T-helper 2 cell (primary cell): ENCODE results near the gene PPP1R16B.

Source experiments
- DNase-seq, 5 experiments: peaks; one replicate each; pipeline versions ENCODE4 v3.0.0 to v3.0.0-alpha.2; 2012 to 2022

The PPP1R16B gene

GRCh38 chr20:38828514-38829295, 23.2 kb downstream of the PPP1R16B start:
- DNase-seq, result no peak

GRCh38 chr20:38829296-38829875, 23.9 kb downstream of the PPP1R16B start:
- DNase-seq, result no peak

- no peak for DNase-seq
Observed at GRCh38 chr20:38830356-38830755, 24.9 kb downstream of the PPP1R16B start.

GRCh38 chr20:38831049-38831691, 25.7 kb downstream of the PPP1R16B start:
- DNase-seq, result no peak

GRCh38 chr20:38831995-38832620, 26.6 kb downstream of the PPP1R16B start:
- peak in 1 of 5 experiments; percentile 49 for DNase-seq

GRCh38 chr20:38833154-38833856, 27.8 kb downstream of the PPP1R16B start:
- DNase-seq, result peak in 2 of 5 experiments; percentile 24 to 65

GRCh38 chr20:38833857-38834164, 28.3 kb downstream of the PPP1R16B start:
- peak in 3 of 5 experiments; percentile 40 to 65 (median 40) for DNase-seq

GRCh38 chr20:38834868-38835267, 29.4 kb downstream of the PPP1R16B start:
- DNase-seq, result no peak

- DNase-seq, result no peak
Observed at GRCh38 chr20:38835792-38836191, 30.3 kb downstream of the PPP1R16B start.

- DNase-seq, result no peak
Observed at GRCh38 chr20:38836991-38837390, 31.5 kb downstream of the PPP1R16B start.

GRCh38 chr20:38838326-38838725, 32.8 kb downstream of the PPP1R16B start:
- DNase-seq, result no peak

GRCh38 chr20:38839563-38839962, 34.1 kb downstream of the PPP1R16B start:
- no peak for DNase-seq

- peak in 2 of 5 experiments; percentile 28 to 45 for DNase-seq
Observed at GRCh38 chr20:38840053-38840893, 34.8 kb downstream of the PPP1R16B start.

- DNase-seq, result peak in 2 of 5 experiments; percentile 76 to 82
Observed at GRCh38 chr20:38840894-38841470, 35.5 kb downstream of the PPP1R16B start.

GRCh38 chr20:38841570-38841969, 36.1 kb downstream of the PPP1R16B start:
- no peak for DNase-seq

GRCh38 chr20:38842026-38842425, 36.5 kb downstream of the PPP1R16B start:
- DNase-seq, result peak in 2 of 5 experiments; percentile 32 to 62

GRCh38 chr20:38842558-38842981, 37.1 kb downstream of the PPP1R16B start:
- DNase-seq, result peak in 3 of 5 experiments; percentile 40 to 71 (median 61)

- DNase-seq, result peak in 2 of 5 experiments; percentile 40 to 83
Observed at GRCh38 chr20:38843346-38843745, 37.8 kb downstream of the PPP1R16B start.

GRCh38 chr20:38844963-38845362, 39.5 kb downstream of the PPP1R16B start:
- DNase-seq, result peak in 1 of 5 experiments; percentile 20

GRCh38 chr20:38847840-38848239, 42.3 kb downstream of the PPP1R16B start:
- no peak for DNase-seq

GRCh38 chr20:38853759-38854158, 48.3 kb downstream of the PPP1R16B start:
- DNase-seq, result no peak
